H1 (cell line): ENCODE results near the gene GCC1. TPM values are rescaled to one million over a fixed set of nuclear protein-coding genes. Genes with fewer than 3 reads are reported as not detected.

Experiments used
- ASH2L ChIP-seq: fragments of 200-600, 300-600 bp; sonication (generic); IDR thresholded peaks from one replicate; pipeline ENCODE4 v1.7.1; 2017; ENCODE audit warnings: low read length
- BRCA1 ChIP-seq: IDR thresholded peaks from 2 replicates; pipeline ENCODE4 v1.6.1; 2012; ENCODE audit warnings: low read depth, low read length, improper control_type of control experiment
- CREB1 ChIP-seq: IDR thresholded peaks from 2 replicates; pipeline ENCODE4 v1.6.1; 2012; ENCODE audit warnings: inconsistent platforms
- EP300 ChIP-seq, 2 experiments: IDR thresholded peaks; 1 replicate in 1 of 2; 2 replicates in 1 of 2; pipeline ENCODE4 v1.6.1; 2011 to 2012; ENCODE audit warnings: low read depth in 2 of 2, low read length in 2 of 2, mild to moderate bottlenecking in 2 of 2, borderline replicate concordance in 1 of 2, inconsistent platforms in 1 of 2, moderate library complexity in 1 of 2
- RFX5 ChIP-seq: IDR thresholded peaks from 2 replicates; pipeline ENCODE4 v1.6.1; 2011; ENCODE audit warnings: low read depth, low read length, improper control_type of control experiment, borderline replicate concordance
- SIN3A ChIP-seq, 2 experiments: IDR thresholded peaks in 1 of 2; conservative IDR thresholded peaks in 1 of 2; 2 replicates each; pipeline ENCODE4 v1.6.1; 2011 to 2012; ENCODE audit warnings: low read length in 2 of 2, improper control_type of control experiment in 1 of 2, low read depth in 1 of 2, mild to moderate bottlenecking in 1 of 2
- TAF1 ChIP-seq: IDR thresholded peaks from 2 replicates; pipeline ENCODE4 v1.6.1; 2011; ENCODE audit warnings: mild to moderate bottlenecking, low read depth, low read length
- ZNF274 ChIP-seq: IDR thresholded peaks from 2 replicates; pipeline ENCODE4 v1.7.0; 2012; ENCODE audit warnings: low read length, borderline replicate concordance; ENCODE audit errors: extremely low read depth
- polyA plus RNA-seq, 7 experiments: library from polyadenylated mRNA; depleted of rRNA in 3 of 7; stranded (reverse) in 5 of 7; unstranded in 2 of 7; fragments of >200 nt in 5 of 7; fragments of 200-250 nt in 2 of 7; gene quantifications; 1 replicate in 5 of 7; 2 replicates in 1 of 7; 4 replicates in 1 of 7; pipeline versions ENCODE4 v1.2.1 to v1.2.3, GENCODE V29; 2011 to 2013; ENCODE audit warnings: missing spikeins in 2 of 7, mixed read lengths in 2 of 7
- total RNA-seq: library from RNA; stranded (reverse); fragmentation: NEBNext Ultra II Directional; extraction: Animal tissue kit (Norgen Biotek cat#: 25700); gene quantifications from 2 replicates; pipeline ENCODE4 v1.2.1, GENCODE V29; 2021

Gene GCC1
- total and polyA plus RNA-seq, 2 of the 8 experiments (the other 6 are each of a cell fraction or from before 2014, with no cell fraction given) = 3.3 to 15.0 TPM

GRCh38 chr7:127589896-127590295 is 4.5 kb upstream of the GCC1 start (continued):
- TF ChIP-seq RFX5 (no peak), SIN3A (conservative IDR thresholded peaks at IDR 0.05 in 1 of 2, IDR thresholded peaks at IDR 0.05 in 1 of 2; ENCODE audit: low read depth in 1 of 2, low read length in 2 of 2) (no peak), EP300 (IDR thresholded peaks at IDR 0.05; ENCODE audit: borderline replicate concordance in 1 of 2, low read depth in 2 of 2, low read length in 2 of 2) (no peak), BRCA1 (no peak), CREB1 (no peak), ZNF274 (no peak), ASH2L (no peak), TAF1 (no peak)
- TF ChIP-seq, all 59 proteins: peak for 0
